ENCODE data around the gene YJU2.
"Not testable (repeated sequence)": the region's sequence is repeated elsewhere in the genome, so short reads cannot be mapped to it uniquely, and the experiment has no call there.

DNA sequence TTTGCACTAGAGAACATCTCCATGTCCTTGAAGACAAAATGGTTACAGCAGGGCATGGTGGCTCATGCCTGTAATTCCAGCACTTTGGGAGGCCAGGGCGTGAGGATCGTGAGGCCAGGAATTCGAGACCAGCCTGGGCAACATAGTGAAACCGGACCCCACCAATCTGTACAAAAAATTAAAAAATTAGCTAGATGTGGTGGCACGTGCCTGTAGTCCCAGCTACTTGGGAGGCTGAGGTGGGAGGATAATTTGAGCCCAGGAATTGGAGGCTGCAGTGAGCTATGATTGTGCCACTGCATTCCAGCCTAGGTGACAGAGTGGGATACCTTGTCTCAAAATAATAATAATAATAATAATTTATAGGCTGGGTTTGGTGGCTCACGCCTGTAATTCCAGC, 16.6 kb upstream of the YJU2 start:
- not testable (repeated sequence) for TF ChIP-seq POLR2AphosphoS5 (IDR thresholded peaks at IDR 0.05)
- TF ChIP-seq, protein P1, sequence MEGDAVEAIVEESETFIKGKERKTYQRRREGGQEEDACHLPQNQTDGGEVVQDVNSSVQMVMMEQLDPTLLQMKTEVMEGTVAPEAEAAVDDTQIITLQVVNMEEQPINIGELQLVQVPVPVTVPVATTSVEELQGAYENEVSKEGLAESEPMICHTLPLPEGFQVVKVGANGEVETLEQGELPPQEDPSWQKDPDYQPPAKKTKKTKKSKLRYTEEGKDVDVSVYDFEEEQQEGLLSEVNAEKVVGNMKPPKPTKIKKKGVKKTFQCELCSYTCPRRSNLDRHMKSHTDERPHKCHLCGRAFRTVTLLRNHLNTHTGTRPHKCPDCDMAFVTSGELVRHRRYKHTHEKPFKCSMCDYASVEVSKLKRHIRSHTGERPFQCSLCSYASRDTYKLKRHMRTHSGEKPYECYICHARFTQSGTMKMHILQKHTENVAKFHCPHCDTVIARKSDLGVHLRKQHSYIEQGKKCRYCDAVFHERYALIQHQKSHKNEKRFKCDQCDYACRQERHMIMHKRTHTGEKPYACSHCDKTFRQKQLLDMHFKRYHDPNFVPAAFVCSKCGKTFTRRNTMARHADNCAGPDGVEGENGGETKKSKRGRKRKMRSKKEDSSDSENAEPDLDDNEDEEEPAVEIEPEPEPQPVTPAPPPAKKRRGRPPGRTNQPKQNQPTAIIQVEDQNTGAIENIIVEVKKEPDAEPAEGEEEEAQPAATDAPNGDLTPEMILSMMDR (IDR thresholded peaks at IDR 0.05) = not testable (repeated sequence)

Measured in esophagus muscularis mucosa (tissue), 3 donors.